ENCODE measurements around the gene ABCB10.
"Not testable (repeated sequence)": the region's sequence is repeated elsewhere in the genome, so short reads cannot be mapped to it uniquely, and the experiment has no call there.

Gene ABCB10

GRCh38 chr1:229531326-229531725 is 27.2 kb downstream of the ABCB10 start:
- no peak for TF ChIP-seq CTCF (IDR thresholded peaks at IDR 0.05; ENCODE audit: borderline replicate concordance, insufficient read depth, low read depth, low read length)

GRCh38 chr1:229529639-229530038 is 28.9 kb downstream of the ABCB10 start:
- H3K4me3 ChIP-seq (ENCODE audit: low read depth, low read length), result no peak overlapping the region
- TF ChIP-seq CTCF (IDR thresholded peaks at IDR 0.05; ENCODE audit: borderline replicate concordance, insufficient read depth, low read depth, low read length), result no peak

More at GRCh38 chr1:229531326-229531725, 27.2 kb downstream of the ABCB10 start:
- H3K4me3 ChIP-seq (ENCODE audit: low read depth, low read length), result no peak overlapping the region

GRCh38 chr1:229526695-229527094 is 31.8 kb downstream of the ABCB10 start:
- H3K4me3 ChIP-seq (ENCODE audit: low read depth, low read length), result no peak overlapping the region
- no peak for TF ChIP-seq CTCF (IDR thresholded peaks at IDR 0.05; ENCODE audit: borderline replicate concordance, insufficient read depth, low read depth, low read length)

DNA sequence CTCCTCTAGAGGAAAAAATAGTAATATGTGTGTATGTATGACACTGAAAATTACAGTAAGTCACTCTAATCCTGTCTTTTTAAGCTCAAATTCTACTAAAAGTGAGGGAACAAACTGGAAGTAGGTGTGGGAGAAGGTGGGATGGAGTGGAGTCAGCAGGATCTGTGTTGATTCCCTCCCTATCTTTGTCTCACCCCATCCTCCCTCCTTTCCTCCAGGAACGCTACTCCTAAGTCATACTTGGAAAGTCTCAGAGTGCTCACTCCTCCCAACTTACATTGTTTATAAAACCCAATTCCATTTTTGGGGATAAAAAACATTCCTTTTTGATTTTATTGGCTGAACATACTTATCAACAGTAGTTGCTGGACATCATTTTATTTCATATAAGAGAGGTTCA is 35.5 kb downstream of the ABCB10 start:
- no peak overlapping the region for H3K4me3 ChIP-seq (ENCODE audit: low read depth, low read length)
- no peak for TF ChIP-seq CTCF (IDR thresholded peaks at IDR 0.05; ENCODE audit: borderline replicate concordance, insufficient read depth, low read depth, low read length)

- no peak overlapping the region for H3K4me3 ChIP-seq (ENCODE audit: low read depth, low read length)
- TF ChIP-seq CTCF (IDR thresholded peaks at IDR 0.05; ENCODE audit: borderline replicate concordance, insufficient read depth, low read depth, low read length), result peak; percentile 71
These were observed 43.8 kb downstream of the ABCB10 start for GRCh38 chr1:229514578-229515275.

DNA sequence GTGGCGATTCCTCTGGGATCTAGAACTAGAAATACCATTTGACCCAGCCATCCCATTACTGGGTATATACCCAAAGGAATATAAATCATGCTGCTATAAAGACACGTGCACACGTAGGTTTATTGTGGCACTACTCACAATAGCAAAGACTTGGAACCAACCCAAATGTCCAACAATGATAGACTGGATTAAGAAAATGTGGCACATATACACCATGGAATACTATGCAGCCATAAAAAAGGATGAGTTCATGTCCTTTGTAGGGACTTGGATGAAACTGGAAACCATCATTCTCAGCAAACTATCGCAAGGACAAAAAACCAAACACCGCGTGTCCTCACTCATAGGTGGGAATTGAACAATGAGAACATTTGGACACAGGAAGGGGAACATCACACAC is 46.9 kb downstream of the ABCB10 start:
- H3K4me3 ChIP-seq (ENCODE audit: low read depth, low read length), result not testable (repeated sequence)

GRCh38 chr1:229511201-229511600 is 47.3 kb downstream of the ABCB10 start:
- not testable (repeated sequence) for H3K4me3 ChIP-seq (ENCODE audit: low read depth, low read length)

DNA sequence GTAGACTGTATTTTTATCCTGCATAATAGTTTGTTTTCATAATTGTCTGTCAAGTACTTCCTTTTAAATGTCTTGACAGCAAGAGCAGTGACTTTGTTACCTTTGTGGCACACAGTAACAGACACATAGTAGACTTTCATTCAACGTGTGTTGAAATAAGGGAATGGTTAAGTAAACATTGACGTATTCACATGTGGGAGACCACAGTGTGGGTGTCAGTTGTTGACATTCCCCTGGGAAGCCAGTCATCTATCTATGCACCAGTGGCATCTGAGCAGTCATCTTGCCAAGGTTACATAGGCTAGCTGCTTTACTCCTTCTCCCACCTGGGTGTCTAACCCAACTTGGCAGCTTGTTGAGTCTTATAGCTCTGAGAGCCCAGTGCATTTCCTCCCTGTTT is 48.9 kb downstream of the ABCB10 start:
- no peak overlapping the region for H3K4me3 ChIP-seq (ENCODE audit: low read depth, low read length)
- no peak for TF ChIP-seq CTCF (IDR thresholded peaks at IDR 0.05; ENCODE audit: borderline replicate concordance, insufficient read depth, low read depth, low read length)
